Right lung (tissue), 5 donors: ENCODE results near the gene HERC2. TPM values are rescaled to one million over a fixed set of nuclear protein-coding genes. Genes with fewer than 3 reads are reported as not detected.

Experiments
- DNase-seq, 2 donors: peaks; one replicate each; pipeline ENCODE4 v3.0.0-alpha.2; 2013
- polyA plus RNA-seq, 5 donors: library from polyadenylated mRNA; unstranded; fragments of 120-200 nt; gene quantifications; one replicate each; pipeline versions ENCODE4 v1.2.1 to v1.2.3, GENCODE V29; 2013; ENCODE audit warnings: inconsistent platforms in 1 of 5, low replicate concordance in 1 of 5; ENCODE audit not compliant: insufficient read length in 5 of 5, insufficient read depth in 1 of 5

HERC2 gene
- polyA plus RNA-seq, 5 donors, result 44.8 to 60.7 (median 54.1) TPM

- no peak for DNase-seq
These were observed 222.3 kb downstream of the HERC2 start for GRCh38 chr15:28099555-28100140.

GRCh38 chr15:28098766-28099554 is 223.0 kb downstream of the HERC2 start, which contains the start of gene OCA2:
TSS of gene OCA2 (minus strand) at chr15:28099315. CDS start at chr15:28081874, 17,441 bp downstream.
- peak; percentile 76 to 77 for DNase-seq

GRCh38 chr15:28098360-28098765 is 223.6 kb downstream of the HERC2 start:
- DNase-seq, result no peak

GRCh38 chr15:28097656-28098359 is 224.2 kb downstream of the HERC2 start:
- DNase-seq, result no peak

GRCh38 chr15:28096670-28097431 is 225.1 kb downstream of the HERC2 start:
- no peak for DNase-seq

GRCh38 chr15:28096411-28096669 is 225.6 kb downstream of the HERC2 start:
- no peak for DNase-seq

- DNase-seq, result no peak
These were observed 227.1 kb downstream of the HERC2 start for GRCh38 chr15:28094732-28095521.

- no peak for DNase-seq
These were observed 228.0 kb downstream of the HERC2 start for GRCh38 chr15:28093752-28094535.

- no peak for DNase-seq
These were observed 230.7 kb downstream of the HERC2 start for GRCh38 chr15:28091313-28091712.

- DNase-seq, result no peak
These were observed 235.7 kb downstream of the HERC2 start for GRCh38 chr15:28086175-28086703.

- no peak for DNase-seq
These were observed 236.3 kb downstream of the HERC2 start for GRCh38 chr15:28085489-28086174.

GRCh38 chr15:28084547-28084946 is 237.4 kb downstream of the HERC2 start:
- DNase-seq, result no peak

- DNase-seq, result no peak
These were observed 238.9 kb downstream of the HERC2 start for GRCh38 chr15:28082891-28083684.

- DNase-seq, result no peak
These were observed 240.4 kb downstream of the HERC2 start for GRCh38 chr15:28081594-28081993.

- DNase-seq, result no peak
These were observed 241.6 kb downstream of the HERC2 start for GRCh38 chr15:28080386-28080785.

GRCh38 chr15:28079313-28079969 is 242.5 kb downstream of the HERC2 start:
- no peak for DNase-seq

- DNase-seq, result no peak
These were observed 243.7 kb downstream of the HERC2 start for GRCh38 chr15:28078191-28078719.

- DNase-seq, result no peak
These were observed 246.4 kb downstream of the HERC2 start for GRCh38 chr15:28075573-28075972.
